H1 (cell line): ENCODE results near the gene ADAMTSL2. TPM values are rescaled to one million over a fixed set of nuclear protein-coding genes. Genes with fewer than 3 reads are reported as not detected.

Source experiments
- CTCF ChIA-PET: fragments of 300-600 bp; sonication (Branson Sonifier 250); formaldehyde crosslinking; loops from one replicate; lab custom pipeline; 2021; ENCODE audit not compliant: partially characterized antibody; lab: Charles Lee
- POLR2A ChIA-PET: fragments of 300-600 bp; sonication (Branson Sonifier 250); formaldehyde crosslinking; loops from one replicate; lab custom pipeline; 2021; ENCODE audit warnings: inconsistent platforms; ENCODE audit not compliant: partially characterized antibody; lab: Charles Lee
- DNase-seq, 2 experiments: peaks; one replicate each; pipeline versions ENCODE4 v3.0.0 to v3.0.0-alpha.2; 2010 to 2022; ENCODE audit warnings: low spot score in 2 of 2, low read depth in 1 of 2, mixed read lengths in 1 of 2
- FAIRE-seq: peaks from 2 replicates; lab custom pipeline; 2011; peaks lifted over from hg19 to GRCh38; lab: Jason Lieb, UNC
- H2AFZ ChIP-seq: 2 replicates; pipeline ENCODE4 v1.8.1; 2012; ENCODE audit warnings: low read length, inconsistent platforms
- H2AK5ac ChIP-seq: 2 replicates; pipeline ENCODE4 v1.6.1; 2013; ENCODE audit warnings: low read depth, low read length
- H2BK120ac ChIP-seq: replicated peaks from 2 replicates; pipeline ENCODE3; 2013; ENCODE audit warnings: low read depth, low read length, inconsistent platforms
- H2BK12ac ChIP-seq: 2 replicates; pipeline ENCODE4 v1.6.1; 2013; ENCODE audit warnings: low read depth, low read length
- H2BK15ac ChIP-seq: 2 replicates; pipeline ENCODE4 v1.6.1; 2013; ENCODE audit warnings: low read length
- H2BK20ac ChIP-seq: 2 replicates; pipeline ENCODE4 v1.6.1; 2013; ENCODE audit warnings: low read length
- H2BK5ac ChIP-seq: 2 replicates; pipeline ENCODE4 v1.6.1; 2013; ENCODE audit warnings: low read depth, low read length
- H3K14ac ChIP-seq: 2 replicates; pipeline ENCODE4 v1.6.1; 2013; ENCODE audit warnings: inconsistent platforms; ENCODE audit not compliant: insufficient read length
- H3K18ac ChIP-seq: 2 replicates; pipeline ENCODE4 v1.6.1; 2013; ENCODE audit warnings: low read length; ENCODE audit errors: extremely low read depth
- H3K23ac ChIP-seq: 2 replicates; pipeline ENCODE4 v1.6.1; 2013; ENCODE audit warnings: inconsistent platforms; ENCODE audit not compliant: insufficient read length
- H3K23me2 ChIP-seq: 2 replicates; pipeline ENCODE4 v1.6.1; 2013; ENCODE audit warnings: low read depth, low read length
- H3K27ac ChIP-seq: 2 replicates; pipeline ENCODE4 v1.6.1; 2011; ENCODE audit warnings: low read depth, low read length, inconsistent platforms
- H3K27me3 ChIP-seq, 4 experiments: replicated peaks in 1 of 4; 1 replicate in 1 of 4; 2 replicates in 3 of 4; pipeline versions ENCODE4 v1.6.1 to v1.8.1; 2011 to 2013; ENCODE audit warnings: low read length in 3 of 4, mild to moderate bottlenecking in 3 of 4, inconsistent platforms in 2 of 4, mixed read lengths in 2 of 4, moderate library complexity in 1 of 4; ENCODE audit not compliant: control insufficient read depth in 3 of 4, insufficient read depth in 3 of 4; ENCODE audit errors: extremely low read depth in 1 of 4
- H3K36me3 ChIP-seq, 4 experiments: 2 replicates each; pipeline versions ENCODE4 v1.6.1 to v1.8.1; 2011 to 2013; ENCODE audit warnings: mild to moderate bottlenecking in 4 of 4, low read length in 3 of 4, moderate library complexity in 2 of 4, control low read depth in 1 of 4, inconsistent platforms in 1 of 4; ENCODE audit not compliant: insufficient read depth in 4 of 4, control insufficient read depth in 2 of 4
- H3K4ac ChIP-seq: replicated peaks from 2 replicates; pipeline ENCODE3; 2013; ENCODE audit warnings: low read length, low read depth, mixed read lengths, inconsistent platforms; ENCODE audit not compliant: insufficient read length
- H3K4me1 ChIP-seq, 4 experiments: replicated peaks in 1 of 4; 1 replicate in 1 of 4; 2 replicates in 3 of 4; pipeline versions ENCODE4 v1.6.1 to v1.8.1; 2011 to 2013; ENCODE audit warnings: low read length in 3 of 4, inconsistent platforms in 2 of 4, mixed read lengths in 1 of 4; ENCODE audit not compliant: insufficient read depth in 4 of 4, control insufficient read depth in 3 of 4
- H3K4me2 ChIP-seq, 2 experiments: 2 replicates each; pipeline versions ENCODE4 v1.6.1 to v1.8.1; 2011 to 2013; ENCODE audit warnings: low read depth in 2 of 2, low read length in 2 of 2, control low read depth in 1 of 2, inconsistent platforms in 1 of 2, mild to moderate bottlenecking in 1 of 2; ENCODE audit not compliant: insufficient read depth in 1 of 2
- H3K4me3 ChIP-seq, 4 experiments: fragments of 200-600, 300-600 bp in 1 of 4; sonication (generic), shearing (Covaris generic), sonication (Bioruptor Twin) in 1 of 4; 2 replicates each; pipeline versions ENCODE4 v1.5.1 to v1.8.1; 2011 to 2016; ENCODE audit warnings: low read length in 4 of 4, low read depth in 3 of 4, control low read depth in 2 of 4, inconsistent platforms in 2 of 4, mild to moderate bottlenecking in 2 of 4, mixed read lengths in 1 of 4, moderate library complexity in 1 of 4; ENCODE audit not compliant: insufficient read depth in 2 of 4; ENCODE audit errors: extremely low read depth in 1 of 4
- H3K56ac ChIP-seq: replicated peaks from 2 replicates; pipeline ENCODE3; 2013; ENCODE audit warnings: low read depth, mild to moderate bottlenecking, mixed read lengths, low read length, inconsistent platforms; ENCODE audit not compliant: insufficient read length
- H3K79me1 ChIP-seq: 2 replicates; pipeline ENCODE4 v1.6.1; 2013; ENCODE audit warnings: low read depth, low read length, control low read depth
- H3K79me2 ChIP-seq, 2 experiments: 2 replicates each; pipeline versions ENCODE4 v1.6.1 to v1.8.1; 2012 to 2013; ENCODE audit warnings: low read length in 2 of 2, mild to moderate bottlenecking in 2 of 2, inconsistent platforms in 1 of 2; ENCODE audit not compliant: insufficient read depth in 2 of 2, control insufficient read depth in 1 of 2
- H3K9ac ChIP-seq, 4 experiments: replicated peaks in 1 of 4; 1 replicate in 1 of 4; 2 replicates in 3 of 4; pipeline versions ENCODE4 v1.6.1 to v1.8.1; 2011 to 2013; ENCODE audit warnings: low read depth in 3 of 4, low read length in 3 of 4, control low read depth in 2 of 4, mild to moderate bottlenecking in 2 of 4, moderate library complexity in 2 of 4, inconsistent platforms in 1 of 4; ENCODE audit errors: extremely low read depth in 1 of 4
- H3K9me3 ChIP-seq, 2 experiments: 2 replicates each; pipeline versions ENCODE4 v1.6.1 to v1.8.1; 2012 to 2013; ENCODE audit warnings: mild to moderate bottlenecking in 2 of 2, moderate library complexity in 2 of 2, control low read depth in 1 of 2, inconsistent platforms in 1 of 2, low read depth in 1 of 2, low read length in 1 of 2, mixed read lengths in 1 of 2; ENCODE audit not compliant: insufficient read depth in 2 of 2
- H4K20me1 ChIP-seq, 2 experiments: replicated peaks in 1 of 2; 2 replicates each; pipeline versions ENCODE3 to v1.8.1; 2011 to 2013; ENCODE audit warnings: inconsistent platforms in 2 of 2, low read length in 2 of 2, mild to moderate bottlenecking in 1 of 2; ENCODE audit not compliant: insufficient read depth in 2 of 2, control insufficient read depth in 1 of 2
- H4K5ac ChIP-seq: 2 replicates; pipeline ENCODE4 v1.6.1; 2013; ENCODE audit warnings: low read length, low read depth, mixed read lengths, inconsistent platforms; ENCODE audit not compliant: insufficient read length
- H4K8ac ChIP-seq: 2 replicates; pipeline ENCODE4 v1.8.0; 2013; ENCODE audit warnings: mild to moderate bottlenecking, moderate library complexity, low read length, inconsistent platforms; ENCODE audit not compliant: insufficient read depth; ENCODE audit errors: extremely low read depth
- H4K91ac ChIP-seq: replicated peaks from 2 replicates; pipeline ENCODE3; 2013; ENCODE audit warnings: low read length, mixed read lengths, inconsistent platforms; ENCODE audit not compliant: insufficient read length
- ATF3 ChIP-seq: IDR thresholded peaks from 2 replicates; pipeline ENCODE4 v1.6.1; 2011; ENCODE audit warnings: low read depth, mild to moderate bottlenecking, low read length; ENCODE audit not compliant: insufficient read depth
- CHD1 ChIP-seq: IDR thresholded peaks from 2 replicates; pipeline ENCODE4 v1.6.1; 2012; ENCODE audit warnings: low read depth, low read length, improper control_type of control experiment
- FOSL1 ChIP-seq: IDR thresholded peaks from 2 replicates; pipeline ENCODE4 v1.6.1; 2011; ENCODE audit warnings: mild to moderate bottlenecking, low read depth, low read length, moderate library complexity; ENCODE audit not compliant: insufficient read depth
- HDAC2 ChIP-seq, 2 experiments: fragments of 300-600 bp in 1 of 2; sonication (generic) in 1 of 2; IDR thresholded peaks; 2 replicates each; pipeline ENCODE4 v1.6.1; 2011 to 2012; ENCODE audit warnings: low read depth in 2 of 2, low read length in 2 of 2, mild to moderate bottlenecking in 2 of 2, moderate library complexity in 2 of 2, borderline replicate concordance in 1 of 2, inconsistent platforms in 1 of 2
- JUND ChIP-seq: IDR thresholded peaks from 2 replicates; pipeline ENCODE4 v1.6.1; 2011; ENCODE audit warnings: mild to moderate bottlenecking, improper control_type of control experiment, low read length
- RXRA ChIP-seq: IDR thresholded peaks from 2 replicates; pipeline ENCODE4 v1.6.1; 2011; ENCODE audit warnings: low read depth, mild to moderate bottlenecking, low read length, moderate library complexity; ENCODE audit not compliant: insufficient read depth
- TAF1 ChIP-seq: IDR thresholded peaks from 2 replicates; pipeline ENCODE4 v1.6.1; 2011; ENCODE audit warnings: mild to moderate bottlenecking, low read depth, low read length
- TAF7 ChIP-seq: optimal IDR thresholded peaks from 2 replicates; pipeline ENCODE3; 2011; ENCODE audit warnings: low read depth, mild to moderate bottlenecking, inconsistent platforms, low read length, moderate library complexity, borderline replicate concordance
- TCF12 ChIP-seq: IDR thresholded peaks from 2 replicates; pipeline ENCODE4 v1.6.1; 2011; ENCODE audit warnings: low read depth, mild to moderate bottlenecking, low read length
- ZNF274 ChIP-seq: IDR thresholded peaks from 2 replicates; pipeline ENCODE4 v1.7.0; 2012; ENCODE audit warnings: low read length, borderline replicate concordance; ENCODE audit errors: extremely low read depth
- WGBS, 2 experiments: shearing (Covaris generic) in 1 of 2; methylation state at CpG; one replicate each; pipeline versions ENCODE4 v1.1.6 to v1.1.7; 2013 to 2015; ENCODE audit warnings: low lambda C conversion rate in 2 of 2, mixed read lengths in 2 of 2, inconsistent platforms in 1 of 2, low coverage in 1 of 2, missing lambda C conversion rate in 1 of 2; ENCODE audit not compliant: insufficient replicate concordance in 2 of 2, insufficient coverage in 1 of 2, insufficient read length in 1 of 2; ENCODE audit errors: extremely low coverage in 1 of 2, missing lambda C conversion rate in 1 of 2; 5-methylcytosine and 5-hydroxymethylcytosine counted together
- polyA plus RNA-seq, 7 experiments: library from polyadenylated mRNA; depleted of rRNA in 3 of 7; stranded (reverse) in 5 of 7; unstranded in 2 of 7; fragments of >200 nt in 5 of 7; fragments of 200-250 nt in 2 of 7; gene quantifications; 1 replicate in 5 of 7; 2 replicates in 1 of 7; 4 replicates in 1 of 7; pipeline versions ENCODE4 v1.2.1 to v1.2.3, GENCODE V29; 2011 to 2013; ENCODE audit warnings: missing spikeins in 2 of 7, mixed read lengths in 2 of 7
- total RNA-seq: library from RNA; stranded (reverse); fragmentation: NEBNext Ultra II Directional; extraction: Animal tissue kit (Norgen Biotek cat#: 25700); gene quantifications from 2 replicates; pipeline ENCODE4 v1.2.1, GENCODE V29; 2021

ADAMTSL2 gene
- total and polyA plus RNA-seq, 2 of the 8 experiments (the other 6 are each of a cell fraction or from before 2014, with no cell fraction given): 0.74 to 0.76 TPM

- H3K4me1 ChIP-seq: peaks cover 0 to 3% (median 0%) of the 10 kb centered on the region in 4 experiments; a peak in 1 of 7 replicates
- no peak overlapping the region for H3K4me3 ChIP-seq
- no peak overlapping the region for H2BK5ac ChIP-seq
- no peak for DNase-seq
- no peaks in the 10 kb centered on the region for H3K79me2 ChIP-seq
- no peak overlapping the region for H4K91ac ChIP-seq
- H2AK5ac ChIP-seq: no peak overlapping the region
- 93% methylated on average over 25 of the region's 27 CpGs; no CpG with 5 or more reads in 1 of the 2 experiments for WGBS, 2 experiments
- no peak overlapping the region for H3K4me2 ChIP-seq
- no peak overlapping the region for H2AFZ ChIP-seq
- no peaks in the 10 kb centered on the region for H3K27me3 ChIP-seq
- H3K23me2 ChIP-seq: no peaks in the 10 kb centered on the region
- H3K9me3 ChIP-seq: no peaks in the 10 kb centered on the region
- no peaks in the 10 kb centered on the region for H3K79me1 ChIP-seq
- CTCF ChIA-PET: interaction anchor here (1.3 to 2.2 kb wide), 5 partner anchors 10 to 208 kb away, joined by 3 to 10 read pairs (median 4); no protein-coding TSS in a partner anchor
- no peak overlapping the region for H2BK12ac ChIP-seq
- no peak for FAIRE-seq
- no peak overlapping the region for H2BK120ac ChIP-seq
- no peak overlapping the region for H3K14ac ChIP-seq
- no peak overlapping the region for H4K5ac ChIP-seq
- no peak for TF ChIP-seq TAF1
- TF ChIP-seq TAF7: no peak
- no peak for TF ChIP-seq HDAC2 (IDR thresholded peaks at IDR 0.05; ENCODE audit: borderline replicate concordance in 1 of 2, low read depth in 2 of 2, low read length in 2 of 2)
- no peak for TF ChIP-seq ZNF274
- no peak for TF ChIP-seq RXRA
- TF ChIP-seq CHD1: no peak
- TF ChIP-seq ATF3: no peak
- no peak for TF ChIP-seq JUND
- no peak for TF ChIP-seq TCF12
- TF ChIP-seq FOSL1: no peak
- TF ChIP-seq, all 59 proteins: peak for 0
- Histone ChIP-seq H2BK15ac (no peak overlapping the region), H3K27ac (no peak overlapping the region), H3K4ac (no peak overlapping the region), H3K56ac (no peak overlapping the region), H2BK20ac (0 out of 2 replicates have a peak overlapping the region, but pooled peaks have one; percentile 13), H3K23ac (no peak overlapping the region), H3K9ac (no peak overlapping the region), H4K20me1 (no peaks in the 10 kb centered on the region), H4K8ac (peak overlapping the region; percentile 60; the same call in 1 of the 2 replicates), H3K36me3 (no peaks in the 10 kb centered on the region), H3K18ac (no peak overlapping the region)
- POLR2A ChIA-PET: interaction anchor here (1.4 to 1.5 kb wide), 2 partner anchors 8 to 13 kb away, joined by 3 to 9 read pairs; no protein-coding TSS in a partner anchor
These were observed 15.6 kb upstream of the ADAMTSL2 start for GRCh38 chr9:133518706-133519449.
